Activated CD4-positive, alpha-beta T cell treated with anti-CD3 and anti-CD28 coated beads, Interleukin-2, amount 50 U/mL, for 1 hour (primary cell): Measurements from ENCODE around the gene MYO18A.

Source experiments
- DNase-seq: peaks from one replicate; pipeline ENCODE4 v3.0.0-alpha.2; 2020

Gene MYO18A

DNA sequence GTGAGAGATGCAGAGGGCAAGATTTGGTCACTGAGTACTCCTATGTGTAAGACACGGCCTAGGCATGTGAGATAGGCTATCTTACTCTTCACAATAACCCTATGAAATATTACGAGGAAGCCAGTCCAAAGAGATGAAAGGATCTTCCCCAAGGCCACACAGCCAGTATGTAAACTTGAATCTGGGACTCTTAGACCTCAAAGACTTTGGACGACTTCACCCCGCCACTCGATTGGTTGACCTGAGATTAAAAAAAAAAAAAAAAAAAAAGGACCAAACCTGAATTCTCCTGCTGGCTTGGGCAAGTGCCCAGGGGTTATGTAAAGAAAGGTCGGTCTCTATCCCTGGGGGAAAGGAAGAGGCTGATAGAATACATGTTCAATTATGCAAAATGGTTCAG, 104.1 kb downstream of the MYO18A start:
- no peak for DNase-seq

GRCh38 chr17:29074488-29074887, 105.7 kb downstream of the MYO18A start:
- DNase-seq = no peak

- DNase-seq = no peak
These were observed 106.7 kb downstream of the MYO18A start for GRCh38 chr17:29073520-29073919.

GRCh38 chr17:29073045-29073444, 107.2 kb downstream of the MYO18A start:
- DNase-seq = no peak

DNA sequence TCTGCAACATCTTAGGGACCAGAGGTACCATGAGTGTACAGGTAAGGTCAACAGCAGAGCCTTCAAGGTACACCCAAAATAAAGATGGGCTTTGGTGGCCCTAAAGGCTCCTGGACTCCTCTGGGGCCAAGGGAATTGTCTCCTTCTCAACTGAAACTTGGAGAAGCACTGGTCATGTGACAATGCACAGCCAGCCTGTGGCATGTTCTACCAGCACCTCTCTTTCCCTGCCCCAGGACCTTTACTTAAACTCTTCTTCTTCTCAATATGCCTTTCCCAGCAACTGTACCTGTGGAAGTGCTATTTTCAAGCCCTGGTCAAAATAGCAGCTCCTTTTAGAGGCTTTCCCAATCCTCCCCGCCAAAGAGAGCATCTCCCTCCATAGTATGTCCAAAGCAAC, 108.9 kb downstream of the MYO18A start:
- DNase-seq = no peak

DNA sequence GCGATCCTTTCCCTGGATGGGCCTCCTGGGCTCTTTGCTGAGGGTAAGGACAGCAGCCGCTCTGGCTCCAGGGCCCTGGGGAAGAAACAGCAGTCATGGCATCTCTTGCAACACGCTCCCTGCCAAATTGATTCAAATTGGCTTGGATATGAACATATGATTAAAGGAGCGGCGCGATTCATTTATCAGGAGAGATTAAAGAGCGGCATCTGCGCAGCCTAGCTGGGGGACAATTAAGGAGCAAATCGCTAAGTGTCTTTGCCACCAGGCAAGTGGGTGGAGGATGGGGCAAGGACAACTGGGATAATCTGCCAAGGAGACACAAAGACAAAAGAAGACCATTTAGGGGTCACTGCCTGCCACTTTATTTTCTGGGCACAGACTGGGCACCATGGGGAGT, 109.4 kb downstream of the MYO18A start:
- DNase-seq = no peak

- DNase-seq = no peak
These were observed 109.9 kb downstream of the MYO18A start for GRCh38 chr17:29070308-29070707.

DNA sequence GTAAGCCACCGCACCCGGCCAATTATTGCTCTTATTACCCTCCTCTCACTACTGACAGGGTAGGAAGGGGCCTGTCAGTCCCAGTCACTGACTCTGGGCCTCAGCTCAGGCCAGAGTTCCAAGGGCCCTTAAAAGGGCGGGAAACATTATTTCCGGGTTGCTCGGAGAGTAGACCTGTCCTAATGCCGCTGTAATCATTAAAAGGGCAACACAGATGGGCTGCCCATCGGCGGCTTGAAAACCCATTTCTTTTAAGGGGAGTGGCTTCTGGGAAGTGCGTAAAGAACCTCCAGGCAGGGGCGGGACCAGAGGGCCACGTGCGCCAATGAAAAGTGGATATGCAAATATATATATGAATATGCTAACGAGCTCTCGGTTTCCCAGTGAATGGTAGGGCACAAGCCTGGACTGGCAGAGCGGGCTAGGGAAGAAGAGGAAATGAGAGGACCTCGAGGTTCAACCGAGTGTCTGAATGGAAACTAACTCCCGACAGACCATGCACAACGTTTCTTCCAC, 110.6 kb downstream of the MYO18A start:
- no peak for DNase-seq

DNA sequence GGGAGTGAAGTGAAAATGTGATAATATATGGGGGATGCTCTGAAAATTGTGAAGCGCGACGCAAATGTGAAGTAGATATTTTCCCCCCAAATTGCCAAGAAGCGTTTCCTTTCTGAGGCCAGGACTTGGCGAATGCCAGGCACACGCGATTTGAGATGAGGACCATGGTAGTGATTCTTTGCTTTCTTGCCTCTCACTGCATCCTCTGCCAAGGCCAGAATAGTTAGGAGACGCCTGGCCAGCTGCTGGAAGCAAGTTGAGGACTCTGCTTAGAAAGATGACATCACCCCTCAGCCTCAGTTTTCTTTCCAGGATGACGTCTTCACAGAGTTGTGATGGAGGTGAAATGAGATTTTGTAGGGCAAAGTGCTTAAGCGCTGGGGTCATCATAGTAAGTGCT, 111.4 kb downstream of the MYO18A start:
- no peak for DNase-seq

GRCh38 chr17:29066606-29067005, 113.6 kb downstream of the MYO18A start:
- DNase-seq = no peak

DNA sequence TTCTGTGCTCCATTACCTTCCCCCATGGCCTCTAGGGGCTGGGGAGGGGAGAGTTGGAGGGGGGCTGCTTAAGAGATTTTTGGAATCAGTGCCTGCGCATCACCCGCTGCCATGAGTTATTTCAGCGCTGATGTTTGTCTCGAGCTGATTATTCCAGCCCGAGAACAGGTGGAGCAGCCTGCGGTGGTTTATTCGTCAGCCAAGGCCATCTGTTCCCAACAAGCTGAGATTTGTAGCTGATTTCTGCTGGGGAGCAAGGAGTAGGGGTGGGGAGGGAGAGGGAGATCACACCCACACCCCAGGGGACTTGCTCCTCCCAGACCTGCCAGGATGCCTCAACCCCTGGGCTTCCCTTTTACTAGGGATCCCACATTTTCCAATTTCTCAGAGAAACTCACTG, 114.2 kb downstream of the MYO18A start:
- no peak for DNase-seq

DNA sequence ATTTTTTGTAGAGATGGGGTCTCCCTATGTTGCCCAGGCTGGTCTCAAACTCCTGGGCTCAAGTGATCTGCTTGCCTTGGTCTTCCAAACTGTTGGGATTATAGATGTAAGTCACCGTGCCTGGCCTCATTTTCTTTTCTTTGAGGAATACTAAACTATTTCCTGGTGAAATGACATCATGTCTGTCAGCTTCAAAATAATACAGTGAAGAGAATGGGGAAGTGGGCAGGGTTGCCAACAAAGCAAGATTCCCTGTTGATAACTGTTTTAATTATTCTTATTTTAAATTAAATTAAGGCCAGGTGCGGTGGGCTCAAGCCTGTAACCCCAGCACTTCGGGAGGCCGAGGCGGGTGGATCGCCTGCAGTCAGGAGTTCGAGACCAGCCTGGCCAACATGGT, 116.2 kb downstream of the MYO18A start:
- no peak for DNase-seq

GRCh38 chr17:29062215-29062614, 118.0 kb downstream of the MYO18A start:
- no peak for DNase-seq

DNA sequence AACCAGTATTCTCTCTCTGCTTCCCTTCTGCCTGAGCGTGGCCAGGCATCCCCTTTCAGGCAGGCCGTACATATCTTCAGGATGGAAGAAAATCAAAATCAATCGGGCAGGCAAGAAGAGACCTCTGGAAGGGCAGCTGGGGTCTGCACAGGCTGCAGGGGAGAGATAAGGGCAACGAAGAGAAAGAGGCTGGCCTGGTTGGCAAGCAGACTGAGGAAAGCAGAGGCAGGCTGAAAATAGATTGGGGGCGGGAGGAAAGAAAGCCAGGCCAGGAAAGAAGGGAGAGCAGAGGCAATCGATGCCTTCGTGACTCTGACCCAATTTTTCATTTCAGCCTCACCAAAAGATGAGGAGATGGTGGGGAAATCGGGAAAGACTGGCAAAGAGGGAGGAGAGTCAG, 119.2 kb downstream of the MYO18A start:
- DNase-seq = no peak

- DNase-seq = no peak
These were observed 119.7 kb downstream of the MYO18A start for GRCh38 chr17:29060475-29060874.

GRCh38 chr17:29059281-29059680, 120.9 kb downstream of the MYO18A start:
- no peak for DNase-seq

- no peak for DNase-seq
These were observed 121.8 kb downstream of the MYO18A start for GRCh38 chr17:29058391-29058790.

DNA sequence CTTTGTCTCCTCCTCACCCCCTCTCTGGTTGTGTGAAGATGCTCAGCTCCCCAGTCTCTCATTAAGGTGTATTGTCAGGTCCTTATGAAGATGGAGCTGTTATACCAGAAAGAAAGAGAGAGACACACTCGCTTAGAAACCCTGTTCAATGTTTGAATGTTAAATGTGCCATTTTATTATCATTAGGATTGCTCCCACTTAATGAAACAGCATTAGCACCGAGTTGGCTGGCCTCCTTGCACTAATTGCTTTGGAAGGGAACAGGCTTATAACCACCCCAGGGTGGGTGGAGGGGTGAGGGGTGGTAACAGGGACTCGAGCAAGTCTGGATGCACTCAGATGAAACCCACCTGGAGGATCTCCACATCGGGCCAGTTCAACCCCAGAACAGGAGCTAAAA, 122.8 kb downstream of the MYO18A start:
- DNase-seq = no peak

- no peak for DNase-seq
These were observed 125.4 kb downstream of the MYO18A start for GRCh38 chr17:29054835-29055234.

GRCh38 chr17:29051731-29052130, 128.5 kb downstream of the MYO18A start:
- DNase-seq = no peak

DNA sequence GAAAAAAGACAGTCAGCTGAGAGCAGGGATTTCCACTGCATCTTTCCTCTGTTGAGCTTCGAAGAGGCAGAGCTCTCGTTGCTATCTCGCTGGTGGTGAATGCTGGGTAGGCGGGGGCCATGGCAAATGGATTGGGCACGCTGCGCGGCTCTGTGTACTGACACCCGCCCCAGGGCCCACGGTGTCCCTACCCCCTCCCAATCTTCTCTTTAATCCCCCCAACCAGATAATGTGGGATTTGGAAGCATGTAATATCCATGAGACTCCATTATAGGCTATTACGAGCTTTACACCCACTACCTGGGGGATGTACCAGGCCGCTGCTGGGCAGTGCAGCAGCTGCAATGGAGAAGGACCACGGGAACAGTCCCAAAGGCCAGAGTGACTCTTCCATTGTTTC, 129.0 kb downstream of the MYO18A start:
- DNase-seq = no peak

DNA sequence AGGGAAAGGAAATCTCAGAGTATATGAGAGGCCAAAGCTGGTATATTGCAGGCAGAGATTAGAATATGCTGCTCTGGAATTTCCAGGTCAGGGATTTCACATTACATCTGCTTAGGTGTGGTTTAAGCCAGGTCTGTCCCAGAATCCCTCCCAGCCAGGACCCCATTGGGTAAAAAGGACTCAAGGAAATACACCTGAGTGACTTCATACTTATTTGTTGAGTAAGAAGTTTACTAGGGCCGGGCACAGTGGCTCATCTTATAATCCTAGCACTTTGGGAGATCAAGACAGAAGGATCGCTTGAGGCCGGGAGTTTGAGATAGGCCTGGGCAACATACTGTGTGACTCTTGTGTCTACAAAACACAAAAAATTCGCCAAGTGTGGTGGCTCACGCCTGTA, 130.0 kb downstream of the MYO18A start:
- no peak for DNase-seq

DNA sequence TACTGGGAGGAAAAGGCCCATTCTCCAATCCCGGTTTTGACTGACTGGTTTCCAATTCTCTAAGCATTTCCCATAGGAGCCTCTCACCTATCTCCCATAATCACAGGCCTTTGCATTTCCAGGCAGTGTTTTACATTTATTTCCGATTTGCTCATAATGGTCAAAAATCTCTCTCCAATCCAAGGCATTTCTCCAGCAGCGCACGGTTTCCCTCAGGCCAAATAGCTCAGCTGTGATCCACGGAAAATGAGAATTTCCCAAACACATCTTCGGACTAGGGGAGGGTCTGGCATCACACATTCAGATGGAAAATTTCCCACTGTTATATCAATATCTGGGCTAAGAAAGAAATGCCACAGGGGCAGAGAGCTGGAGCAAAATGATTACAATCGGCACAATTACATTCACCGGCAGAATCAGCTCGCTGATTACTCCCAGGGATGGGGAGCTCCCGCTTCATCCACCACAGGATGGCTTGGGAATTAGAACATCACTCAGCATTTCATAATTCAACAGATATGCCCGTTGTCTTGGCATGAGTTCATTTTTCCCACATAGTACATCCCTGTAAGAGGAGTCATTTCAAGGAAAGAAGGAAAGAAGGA, 130.6 kb downstream of the MYO18A start:
- no peak for DNase-seq

DNA sequence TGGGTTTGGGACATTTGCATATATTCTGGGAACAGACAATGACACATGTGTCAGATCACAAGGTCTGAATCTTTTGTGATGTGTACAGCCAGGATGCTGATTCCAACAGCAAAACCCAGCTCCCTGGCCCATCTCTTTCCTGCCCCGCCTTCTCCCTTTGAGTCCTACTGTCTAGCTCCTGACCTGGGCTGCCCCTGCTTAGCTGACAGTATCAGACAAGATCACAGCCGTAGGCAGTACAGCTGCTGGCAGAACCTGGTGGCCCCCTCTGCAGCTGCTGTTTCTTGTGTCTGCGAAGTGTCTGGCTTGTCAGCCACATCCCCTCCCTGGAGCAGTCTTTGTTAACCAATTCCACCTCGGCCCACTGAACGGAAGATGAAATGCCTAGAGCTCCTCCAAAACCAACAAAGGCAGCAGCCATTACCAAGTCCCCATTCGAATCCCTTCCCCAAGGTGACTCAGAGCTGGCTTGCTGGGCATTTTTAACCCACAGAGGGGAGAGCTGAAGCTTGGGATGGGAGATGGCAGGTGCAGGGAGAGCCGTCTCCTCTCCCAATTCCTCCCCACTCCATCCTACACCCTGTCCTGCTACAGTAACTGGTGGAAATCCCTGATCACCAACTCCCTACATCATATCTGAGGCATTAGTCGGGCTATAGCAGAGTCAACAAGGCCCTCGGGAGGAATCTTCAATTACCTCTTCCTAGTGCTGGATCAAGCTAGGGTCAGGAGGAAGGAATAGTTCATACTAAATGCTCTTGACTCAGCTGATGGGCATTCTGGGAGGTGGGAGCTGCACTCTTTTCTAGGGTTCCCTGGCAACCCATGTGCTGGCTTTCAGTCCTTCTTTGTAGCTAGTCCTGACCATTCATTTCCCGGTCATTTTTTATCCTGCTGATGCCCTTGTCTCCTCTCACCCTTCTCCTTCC, 131.5 kb downstream of the MYO18A start:
- DNase-seq = no peak
